ENCODE results near the gene IL18BP.

Gene IL18BP

DNA sequence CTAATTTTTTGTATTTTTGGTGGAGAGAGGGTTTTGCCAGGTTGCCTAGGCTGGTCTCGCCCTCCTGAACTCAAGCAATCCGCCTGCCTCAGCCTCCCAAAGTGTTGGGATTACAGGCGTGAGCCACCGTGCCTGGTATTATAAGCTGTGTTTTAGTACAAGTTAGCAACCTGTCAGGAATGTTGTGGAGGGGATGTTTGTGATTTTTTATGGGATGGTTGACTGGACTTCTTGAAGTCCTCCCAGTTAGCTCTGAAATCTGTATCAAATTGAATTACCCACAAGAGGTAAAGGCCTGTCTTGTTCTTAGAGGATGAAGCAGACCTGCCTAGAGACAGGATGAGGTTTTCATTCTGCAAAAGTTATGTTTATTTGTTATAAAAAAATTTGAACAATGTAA lies 34.1 kb upstream of the IL18BP start:
- WGBS (ENCODE audit: insufficient coverage): 100% methylated on average over 2 of the region's 4 CpGs
- no peaks in the 10 kb centered on the region for H3K27me3 ChIP-seq (replicated peaks in 2 of 5; ENCODE audit: control insufficient read depth in 4 of 5, insufficient read depth in 5 of 5, low read length in 4 of 5)
- H3K9me3 ChIP-seq (ENCODE audit: control extremely low read depth in 1 of 5, control insufficient read depth in 4 of 5, insufficient read depth in 2 of 5, low read depth in 1 of 5, low read length in 4 of 5): no peaks in the 10 kb centered on the region
- ChIA-PET POLR2A (interaction anchor here (0.6 kb wide), 1 partner anchor 113 kb away, joined by 3 read pairs; no protein-coding TSS in a partner anchor), CTCF (interaction anchor here (2.1 kb wide), 1 partner anchor 13 kb away, joined by 6 read pairs; no protein-coding TSS in a partner anchor)
- H3K36me3 ChIP-seq (ENCODE audit: control insufficient read depth in 4 of 4, insufficient read depth in 4 of 4, low read length in 3 of 4): peaks cover 2 to 26% (median 7%) of the 10 kb centered on the region in 4 experiments
- H3K4me3 ChIP-seq (ENCODE audit: control insufficient read depth in 1 of 7, extremely low read depth in 1 of 7, insufficient read depth in 4 of 7, low read depth in 2 of 7, low read length in 6 of 7): no peak overlapping the region
- H3K4me1 ChIP-seq (ENCODE audit: control extremely low read depth in 1 of 4, control insufficient read depth in 4 of 4, insufficient read depth in 4 of 4, low read length in 3 of 4): peaks cover 9 to 21% (median 14%) of the 10 kb centered on the region in 4 experiments
- no peak overlapping the region for H3K27ac ChIP-seq (ENCODE audit: insufficient read depth in 1 of 2, low read depth in 1 of 2, low read length in 2 of 2, poor library complexity in 1 of 2, severe bottlenecking in 2 of 2)
- no peak for DNase-seq

DNA sequence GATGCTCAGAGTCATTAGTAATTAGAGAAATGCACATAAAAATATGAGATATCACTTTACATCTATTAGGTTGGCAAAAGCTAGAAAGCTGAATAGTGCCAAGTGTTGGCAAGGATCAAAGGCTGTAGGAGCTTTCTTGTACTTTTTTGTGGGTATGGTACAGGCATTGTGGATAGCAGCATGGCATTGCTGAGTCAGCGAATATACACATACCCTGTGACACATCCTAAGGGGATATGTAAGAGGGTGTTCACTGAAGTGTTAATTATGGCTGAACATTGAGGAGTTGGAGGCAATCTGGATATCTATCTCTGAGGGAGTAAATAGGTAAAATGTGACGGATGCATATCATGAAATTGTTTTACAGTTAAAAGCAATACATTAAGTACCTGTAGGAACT lies 27.0 kb upstream of the IL18BP start:
- H3K27ac ChIP-seq (ENCODE audit: insufficient read depth in 1 of 2, low read depth in 1 of 2, low read length in 2 of 2, poor library complexity in 1 of 2, severe bottlenecking in 2 of 2): no peak overlapping the region
- POLR2A ChIA-PET: no interaction called here
- CTCF ChIA-PET: interaction anchor here (0.6 to 8.0 kb wide), 3 partner anchors 9 to 46 kb away, joined by 3 to 130 read pairs (median 4); no protein-coding TSS in a partner anchor
- no peaks in the 10 kb centered on the region for H3K9me3 ChIP-seq (ENCODE audit: control extremely low read depth in 1 of 5, control insufficient read depth in 4 of 5, insufficient read depth in 2 of 5, low read depth in 1 of 5, low read length in 4 of 5)
- H3K4me1 ChIP-seq (ENCODE audit: control extremely low read depth in 1 of 4, control insufficient read depth in 4 of 4, insufficient read depth in 4 of 4, low read length in 3 of 4): peaks cover 0 to 3% (median 1%) of the 10 kb centered on the region in 4 experiments
- H3K4me3 ChIP-seq (ENCODE audit: control insufficient read depth in 1 of 7, extremely low read depth in 1 of 7, insufficient read depth in 4 of 7, low read depth in 2 of 7, low read length in 6 of 7): no peak overlapping the region
- no peak for DNase-seq
- WGBS (ENCODE audit: insufficient coverage): no CpG with 5 or more reads among the region's 2 CpGs
- peaks cover 9 to 23% (median 11%) of the 10 kb centered on the region in 4 experiments for H3K36me3 ChIP-seq (ENCODE audit: control insufficient read depth in 4 of 4, insufficient read depth in 4 of 4, low read length in 3 of 4)
- H3K27me3 ChIP-seq (replicated peaks in 2 of 5; ENCODE audit: control insufficient read depth in 4 of 5, insufficient read depth in 5 of 5, low read length in 4 of 5): no peaks in the 10 kb centered on the region

DNA sequence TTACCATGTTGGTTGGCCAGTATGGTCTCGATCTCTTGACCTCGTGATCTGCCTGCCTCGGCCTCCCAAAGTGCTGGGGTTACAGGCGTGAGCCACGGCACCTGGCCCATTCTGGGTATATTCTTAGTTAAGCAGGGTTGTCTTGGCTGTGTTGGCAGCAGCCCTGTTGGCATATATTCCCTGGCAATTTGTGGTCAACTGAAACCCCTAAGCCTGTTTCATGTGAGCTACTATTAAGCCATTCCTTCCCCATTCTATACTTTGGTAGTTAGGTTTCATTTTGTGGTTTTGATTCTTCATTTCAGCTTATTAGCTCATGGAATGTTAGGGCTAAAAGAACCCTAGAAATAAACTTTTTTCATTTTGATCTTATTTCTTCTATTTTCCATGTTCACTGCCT lies 22.2 kb upstream of the IL18BP start:
- DNase-seq: peak in 2 of 3 donors; percentile 49 to 55
- H3K27me3 ChIP-seq (replicated peaks in 2 of 5; ENCODE audit: control insufficient read depth in 4 of 5, insufficient read depth in 5 of 5, low read length in 4 of 5): no peaks in the 10 kb centered on the region
- peaks cover 5 to 9% (median 7%) of the 10 kb centered on the region in 4 experiments for H3K36me3 ChIP-seq (ENCODE audit: control insufficient read depth in 4 of 4, insufficient read depth in 4 of 4, low read length in 3 of 4)
- no peaks in the 10 kb centered on the region for H3K9me3 ChIP-seq (ENCODE audit: control extremely low read depth in 1 of 5, control insufficient read depth in 4 of 5, insufficient read depth in 2 of 5, low read depth in 1 of 5, low read length in 4 of 5)
- no peak overlapping the region for H3K27ac ChIP-seq (ENCODE audit: insufficient read depth in 1 of 2, low read depth in 1 of 2, low read length in 2 of 2, poor library complexity in 1 of 2, severe bottlenecking in 2 of 2)
- H3K4me3 ChIP-seq (ENCODE audit: control insufficient read depth in 1 of 7, extremely low read depth in 1 of 7, insufficient read depth in 4 of 7, low read depth in 2 of 7, low read length in 6 of 7): peak overlapping the region in 1 of 7 experiments; percentile 4
- peaks cover 10 to 25% (median 21%) of the 10 kb centered on the region in 4 experiments for H3K4me1 ChIP-seq (ENCODE audit: control extremely low read depth in 1 of 4, control insufficient read depth in 4 of 4, insufficient read depth in 4 of 4, low read length in 3 of 4)
- POLR2A ChIA-PET: no interaction called here
- CTCF ChIA-PET: interaction anchor here (0.6 to 8.0 kb wide), 22 partner anchors 8 to 539 kb away, joined by 3 to 130 read pairs (median 4); partner anchors contain the start of genes IL18BP, RNF121 and XNDC1N
- WGBS (ENCODE audit: insufficient coverage): 95% methylated on average over 5 of the region's 5 CpGs

DNA sequence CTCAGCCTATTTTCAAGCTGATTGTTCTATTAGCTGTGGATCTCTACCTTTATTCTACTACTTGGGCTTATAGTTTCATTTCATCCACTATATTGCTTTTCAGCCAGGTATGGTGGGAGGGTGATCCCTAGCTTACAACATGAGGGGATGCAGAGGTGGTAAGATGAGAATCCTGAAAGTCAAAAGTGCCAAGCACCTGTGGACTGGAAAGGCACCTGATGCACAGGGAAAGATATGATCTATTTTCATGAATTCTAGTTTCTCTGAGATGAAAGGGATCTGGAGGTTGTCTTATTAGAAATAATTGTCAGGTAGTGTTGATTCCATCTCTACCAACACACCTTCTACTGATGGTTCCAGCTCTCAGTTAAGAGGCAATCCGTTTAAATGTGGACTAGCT lies 21.6 kb upstream of the IL18BP start:
- Histone ChIP-seq H3K4me1 (ENCODE audit: control extremely low read depth in 1 of 4, control insufficient read depth in 4 of 4, insufficient read depth in 4 of 4, low read length in 3 of 4) (peaks cover 10 to 25% (median 21%) of the 10 kb centered on the region in 4 experiments), H3K27me3 (replicated peaks in 2 of 5; ENCODE audit: control insufficient read depth in 4 of 5, insufficient read depth in 5 of 5, low read length in 4 of 5) (no peaks in the 10 kb centered on the region), H3K9me3 (ENCODE audit: control extremely low read depth in 1 of 5, control insufficient read depth in 4 of 5, insufficient read depth in 2 of 5, low read depth in 1 of 5, low read length in 4 of 5) (no peaks in the 10 kb centered on the region), H3K27ac (ENCODE audit: insufficient read depth in 1 of 2, low read depth in 1 of 2, low read length in 2 of 2, poor library complexity in 1 of 2, severe bottlenecking in 2 of 2) (no peak overlapping the region), H3K4me3 (ENCODE audit: control insufficient read depth in 1 of 7, extremely low read depth in 1 of 7, insufficient read depth in 4 of 7, low read depth in 2 of 7, low read length in 6 of 7) (no peak overlapping the region), H3K36me3 (ENCODE audit: control insufficient read depth in 4 of 4, insufficient read depth in 4 of 4, low read length in 3 of 4) (peaks cover 3 to 11% (median 8%) of the 10 kb centered on the region in 4 experiments)
- ChIA-PET CTCF (interaction anchor here (0.8 to 8.0 kb wide), 25 partner anchors 9 to 434 kb away, joined by 3 to 130 read pairs (median 5); partner anchors contain the start of genes IL18BP, RNF121 and XNDC1N), POLR2A (no interaction called here)
- DNase-seq: no peak
- WGBS (ENCODE audit: insufficient coverage): no CpG with 5 or more reads among the region's 1 CpG

DNA sequence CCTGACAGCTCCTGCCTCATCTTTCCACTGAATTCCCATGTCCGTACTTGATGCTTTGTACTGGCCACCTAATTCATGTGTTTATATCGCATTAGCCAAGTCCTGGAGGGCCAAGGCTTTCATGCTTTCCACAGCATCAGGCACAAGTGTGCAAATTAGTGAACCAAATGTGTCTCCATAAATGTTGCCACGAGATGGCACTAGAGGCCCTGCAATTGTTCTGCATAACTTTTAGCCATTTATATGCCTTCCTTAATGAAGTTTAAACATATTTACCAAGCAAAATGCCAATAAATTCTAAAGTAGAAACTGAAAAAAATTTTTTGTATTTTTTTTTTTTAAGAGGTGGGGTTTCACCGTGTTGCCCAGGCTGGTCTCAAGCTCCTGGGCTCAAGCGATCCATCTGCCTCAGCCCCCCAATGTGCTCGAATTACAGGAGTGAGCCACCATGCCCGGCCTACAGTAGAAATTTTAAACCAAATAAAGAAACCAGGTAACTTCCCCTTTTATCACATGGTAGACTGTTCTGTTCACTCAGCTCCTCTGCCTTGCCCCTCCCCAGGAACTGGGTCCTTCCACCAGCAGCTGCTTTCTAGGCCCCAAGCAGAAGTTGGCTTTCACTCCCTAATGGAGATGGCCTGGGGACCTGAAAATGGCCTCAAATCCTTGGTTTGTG lies 20.8 kb upstream of the IL18BP start:
- CTCF ChIA-PET: interaction anchor here (0.6 to 8.0 kb wide), 32 partner anchors 8 to 457 kb away, joined by 3 to 130 read pairs (median 4); partner anchors contain the start of genes CLPB, IL18BP, RNF121 and XNDC1N
- POLR2A ChIA-PET: no interaction called here
- Histone ChIP-seq H3K27ac (ENCODE audit: insufficient read depth in 1 of 2, low read depth in 1 of 2, low read length in 2 of 2, poor library complexity in 1 of 2, severe bottlenecking in 2 of 2) (peak overlapping the region in 1 of 2 experiments; percentile 35), H3K36me3 (ENCODE audit: control insufficient read depth in 4 of 4, insufficient read depth in 4 of 4, low read length in 3 of 4) (peaks cover 6 to 15% (median 6%) of the 10 kb centered on the region in 4 experiments), H3K9me3 (ENCODE audit: control extremely low read depth in 1 of 5, control insufficient read depth in 4 of 5, insufficient read depth in 2 of 5, low read depth in 1 of 5, low read length in 4 of 5) (no peaks in the 10 kb centered on the region), H3K27me3 (replicated peaks in 2 of 5; ENCODE audit: control insufficient read depth in 4 of 5, insufficient read depth in 5 of 5, low read length in 4 of 5) (no peaks in the 10 kb centered on the region), H3K4me3 (ENCODE audit: control insufficient read depth in 1 of 7, extremely low read depth in 1 of 7, insufficient read depth in 4 of 7, low read depth in 2 of 7, low read length in 6 of 7) (no peak overlapping the region), H3K4me1 (ENCODE audit: control extremely low read depth in 1 of 4, control insufficient read depth in 4 of 4, insufficient read depth in 4 of 4, low read length in 3 of 4) (peaks cover 10 to 25% (median 21%) of the 10 kb centered on the region in 4 experiments)
- 48% methylated on average over 6 of the region's 7 CpGs for WGBS (ENCODE audit: insufficient coverage)
- DNase-seq: peak; percentile 68 to 92 (median 88)

DNA sequence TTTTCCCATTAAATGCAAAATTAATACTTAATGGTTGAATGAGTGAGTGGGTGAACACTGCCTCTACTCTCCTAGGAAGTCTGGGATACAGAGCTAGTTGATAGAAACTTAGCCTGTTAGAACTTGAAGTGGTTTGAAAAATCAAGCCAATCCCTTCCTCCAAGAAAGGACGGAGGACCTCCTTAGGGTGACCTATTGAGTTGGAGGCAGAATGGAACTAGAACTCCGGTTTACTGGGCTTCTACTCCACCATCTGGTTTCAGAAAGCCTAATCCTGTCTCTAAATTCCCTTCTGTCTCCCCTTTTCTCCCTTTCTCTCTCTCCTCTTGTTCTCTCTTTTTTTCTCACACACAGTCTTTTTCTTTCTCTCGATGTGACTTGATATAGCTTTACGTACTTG lies 19.6 kb upstream of the IL18BP start:
- CTCF ChIA-PET: interaction anchor here (0.7 to 8.0 kb wide), 13 partner anchors 8 to 211 kb away, joined by 3 to 130 read pairs (median 8); partner anchors contain the start of gene IL18BP
- POLR2A ChIA-PET: no interaction called here
- no peaks in the 10 kb centered on the region for H3K27me3 ChIP-seq (replicated peaks in 2 of 5; ENCODE audit: control insufficient read depth in 4 of 5, insufficient read depth in 5 of 5, low read length in 4 of 5)
- H3K36me3 ChIP-seq (ENCODE audit: control insufficient read depth in 4 of 4, insufficient read depth in 4 of 4, low read length in 3 of 4): peaks cover 6 to 23% (median 12%) of the 10 kb centered on the region in 4 experiments
- no peaks in the 10 kb centered on the region for H3K9me3 ChIP-seq (ENCODE audit: control extremely low read depth in 1 of 5, control insufficient read depth in 4 of 5, insufficient read depth in 2 of 5, low read depth in 1 of 5, low read length in 4 of 5)
- WGBS (ENCODE audit: insufficient coverage): 94% methylated on average over 2 of the region's 4 CpGs
- H3K4me1 ChIP-seq (ENCODE audit: control extremely low read depth in 1 of 4, control insufficient read depth in 4 of 4, insufficient read depth in 4 of 4, low read length in 3 of 4): peaks cover 10 to 25% (median 21%) of the 10 kb centered on the region in 4 experiments
- H3K27ac ChIP-seq (ENCODE audit: insufficient read depth in 1 of 2, low read depth in 1 of 2, low read length in 2 of 2, poor library complexity in 1 of 2, severe bottlenecking in 2 of 2): no peak overlapping the region
- no peak for DNase-seq
- no peak overlapping the region for H3K4me3 ChIP-seq (ENCODE audit: control insufficient read depth in 1 of 7, extremely low read depth in 1 of 7, insufficient read depth in 4 of 7, low read depth in 2 of 7, low read length in 6 of 7)

DNA sequence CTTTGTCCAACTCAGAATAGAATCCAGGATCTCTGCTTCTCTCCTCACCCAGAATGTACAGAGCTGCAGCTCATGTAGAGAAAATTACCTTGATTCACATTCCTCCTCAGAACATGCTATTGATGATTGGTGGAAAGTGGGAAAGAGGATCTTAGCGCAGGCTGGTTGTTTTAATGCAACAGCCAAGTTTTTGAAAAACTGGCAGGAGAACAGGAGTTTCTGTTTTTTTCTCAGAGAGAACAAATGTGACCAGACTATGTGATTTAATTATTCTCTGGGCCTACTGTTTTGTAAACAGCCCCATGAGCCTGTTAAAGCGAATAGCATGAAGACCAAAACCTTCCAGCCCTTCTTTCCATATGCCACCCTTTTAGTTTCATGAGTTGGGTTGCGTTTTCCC lies 19.1 kb upstream of the IL18BP start:
- WGBS (ENCODE audit: insufficient coverage): 100% methylated on average over 1 of the region's 3 CpGs
- Histone ChIP-seq H3K9me3 (ENCODE audit: control extremely low read depth in 1 of 5, control insufficient read depth in 4 of 5, insufficient read depth in 2 of 5, low read depth in 1 of 5, low read length in 4 of 5) (no peaks in the 10 kb centered on the region), H3K4me1 (ENCODE audit: control extremely low read depth in 1 of 4, control insufficient read depth in 4 of 4, insufficient read depth in 4 of 4, low read length in 3 of 4) (peaks cover 10 to 25% (median 21%) of the 10 kb centered on the region in 4 experiments), H3K27ac (ENCODE audit: insufficient read depth in 1 of 2, low read depth in 1 of 2, low read length in 2 of 2, poor library complexity in 1 of 2, severe bottlenecking in 2 of 2) (no peak overlapping the region), H3K27me3 (replicated peaks in 2 of 5; ENCODE audit: control insufficient read depth in 4 of 5, insufficient read depth in 5 of 5, low read length in 4 of 5) (no peaks in the 10 kb centered on the region), H3K4me3 (ENCODE audit: control insufficient read depth in 1 of 7, extremely low read depth in 1 of 7, insufficient read depth in 4 of 7, low read depth in 2 of 7, low read length in 6 of 7) (no peak overlapping the region), H3K36me3 (ENCODE audit: control insufficient read depth in 4 of 4, insufficient read depth in 4 of 4, low read length in 3 of 4) (peaks cover 6 to 23% (median 11%) of the 10 kb centered on the region in 4 experiments)
- POLR2A ChIA-PET: no interaction called here
- DNase-seq: no peak
- CTCF ChIA-PET: interaction anchor here (1.0 to 8.0 kb wide), 6 partner anchors 9 to 111 kb away, joined by 4 to 130 read pairs (median 20); partner anchors contain the start of gene IL18BP
